ENCODE data around the gene IPO9.

IPO9 gene

DNA sequence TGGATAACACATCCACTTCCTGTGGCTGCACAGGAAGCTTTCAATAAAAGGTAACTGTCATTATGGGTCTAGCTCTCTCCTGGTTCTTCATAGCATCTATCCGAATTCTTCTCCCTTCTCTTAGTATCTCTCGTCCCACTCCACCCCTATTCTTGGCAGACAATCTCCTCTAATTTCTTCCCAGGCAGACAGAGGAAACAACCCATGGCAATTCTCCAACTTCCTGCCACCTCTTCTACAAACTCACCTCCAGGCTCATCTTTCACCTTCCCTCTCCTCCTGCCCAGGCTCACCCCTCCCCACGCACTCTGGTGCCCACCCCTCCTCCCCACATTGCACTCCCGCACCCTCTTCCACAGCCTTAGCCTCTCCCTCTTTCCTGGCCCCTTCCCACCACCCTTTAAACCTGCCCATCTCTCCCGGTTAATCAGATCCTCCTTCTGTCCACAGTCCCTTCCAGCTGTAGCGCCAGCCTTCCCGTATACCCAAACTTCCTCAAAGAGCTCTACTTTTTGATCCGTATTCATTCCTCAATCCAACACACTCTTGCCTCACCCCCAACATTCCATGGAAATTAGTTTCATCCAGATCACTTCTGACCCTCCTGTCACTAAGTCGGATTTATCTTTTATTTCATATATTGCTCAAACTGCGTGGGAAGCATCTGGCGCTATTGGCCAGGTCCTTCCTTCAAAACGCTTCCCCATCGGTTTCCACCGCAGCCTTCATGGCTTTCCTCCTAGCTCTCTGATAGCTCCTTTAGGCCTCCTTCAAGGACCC lies 85.7 kb downstream of the IPO9 start:
- TF ChIP-seq TAF1 (IDR thresholded peaks at IDR 0.05; ENCODE audit: borderline replicate concordance, insufficient read depth, low read length): no peak
- TF ChIP-seq, protein P1, sequence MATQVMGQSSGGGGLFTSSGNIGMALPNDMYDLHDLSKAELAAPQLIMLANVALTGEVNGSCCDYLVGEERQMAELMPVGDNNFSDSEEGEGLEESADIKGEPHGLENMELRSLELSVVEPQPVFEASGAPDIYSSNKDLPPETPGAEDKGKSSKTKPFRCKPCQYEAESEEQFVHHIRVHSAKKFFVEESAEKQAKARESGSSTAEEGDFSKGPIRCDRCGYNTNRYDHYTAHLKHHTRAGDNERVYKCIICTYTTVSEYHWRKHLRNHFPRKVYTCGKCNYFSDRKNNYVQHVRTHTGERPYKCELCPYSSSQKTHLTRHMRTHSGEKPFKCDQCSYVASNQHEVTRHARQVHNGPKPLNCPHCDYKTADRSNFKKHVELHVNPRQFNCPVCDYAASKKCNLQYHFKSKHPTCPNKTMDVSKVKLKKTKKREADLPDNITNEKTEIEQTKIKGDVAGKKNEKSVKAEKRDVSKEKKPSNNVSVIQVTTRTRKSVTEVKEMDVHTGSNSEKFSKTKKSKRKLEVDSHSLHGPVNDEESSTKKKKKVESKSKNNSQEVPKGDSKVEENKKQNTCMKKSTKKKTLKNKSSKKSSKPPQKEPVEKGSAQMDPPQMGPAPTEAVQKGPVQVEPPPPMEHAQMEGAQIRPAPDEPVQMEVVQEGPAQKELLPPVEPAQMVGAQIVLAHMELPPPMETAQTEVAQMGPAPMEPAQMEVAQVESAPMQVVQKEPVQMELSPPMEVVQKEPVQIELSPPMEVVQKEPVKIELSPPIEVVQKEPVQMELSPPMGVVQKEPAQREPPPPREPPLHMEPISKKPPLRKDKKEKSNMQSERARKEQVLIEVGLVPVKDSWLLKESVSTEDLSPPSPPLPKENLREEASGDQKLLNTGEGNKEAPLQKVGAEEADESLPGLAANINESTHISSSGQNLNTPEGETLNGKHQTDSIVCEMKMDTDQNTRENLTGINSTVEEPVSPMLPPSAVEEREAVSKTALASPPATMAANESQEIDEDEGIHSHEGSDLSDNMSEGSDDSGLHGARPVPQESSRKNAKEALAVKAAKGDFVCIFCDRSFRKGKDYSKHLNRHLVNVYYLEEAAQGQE (IDR thresholded peaks at IDR 0.05; ENCODE audit: insufficient read depth in 1 of 2, low read depth in 2 of 2, low read length in 2 of 2): no peak
- TF ChIP-seq FOXP2 (optimal IDR thresholded peaks at IDR 0.05; ENCODE audit: borderline replicate concordance, extremely low read depth, extremely low read length, insufficient read depth): no peak
- TF ChIP-seq SIN3A (IDR thresholded peaks at IDR 0.05; ENCODE audit: borderline replicate concordance, insufficient read depth, low read length): no peak
- TF ChIP-seq POLR2AphosphoS5 (IDR thresholded peaks at IDR 0.05; ENCODE audit: low read depth, low read length): no peak

GRCh38 chr1:201916649-201917249 lies 87.8 kb downstream of the IPO9 start:
- peak; percentile 96 for TF ChIP-seq FOXP2 (optimal IDR thresholded peaks at IDR 0.05; ENCODE audit: borderline replicate concordance, extremely low read depth, extremely low read length, insufficient read depth)
- no peak for TF ChIP-seq SIN3A (IDR thresholded peaks at IDR 0.05; ENCODE audit: borderline replicate concordance, insufficient read depth, low read length)
- TF ChIP-seq POLR2AphosphoS5 (IDR thresholded peaks at IDR 0.05; ENCODE audit: low read depth, low read length): peak; percentile 37; the same call in 1 of the 2 replicates
- TF ChIP-seq TAF1 (IDR thresholded peaks at IDR 0.05; ENCODE audit: borderline replicate concordance, insufficient read depth, low read length): peak; percentile 45; the same call in 1 of the 2 replicates
- TF ChIP-seq, protein P1 (IDR thresholded peaks at IDR 0.05; ENCODE audit: insufficient read depth in 1 of 2, low read depth in 2 of 2, low read length in 2 of 2): peak; percentile 41 to 67; a peak in 2 of 4 replicates

DNA sequence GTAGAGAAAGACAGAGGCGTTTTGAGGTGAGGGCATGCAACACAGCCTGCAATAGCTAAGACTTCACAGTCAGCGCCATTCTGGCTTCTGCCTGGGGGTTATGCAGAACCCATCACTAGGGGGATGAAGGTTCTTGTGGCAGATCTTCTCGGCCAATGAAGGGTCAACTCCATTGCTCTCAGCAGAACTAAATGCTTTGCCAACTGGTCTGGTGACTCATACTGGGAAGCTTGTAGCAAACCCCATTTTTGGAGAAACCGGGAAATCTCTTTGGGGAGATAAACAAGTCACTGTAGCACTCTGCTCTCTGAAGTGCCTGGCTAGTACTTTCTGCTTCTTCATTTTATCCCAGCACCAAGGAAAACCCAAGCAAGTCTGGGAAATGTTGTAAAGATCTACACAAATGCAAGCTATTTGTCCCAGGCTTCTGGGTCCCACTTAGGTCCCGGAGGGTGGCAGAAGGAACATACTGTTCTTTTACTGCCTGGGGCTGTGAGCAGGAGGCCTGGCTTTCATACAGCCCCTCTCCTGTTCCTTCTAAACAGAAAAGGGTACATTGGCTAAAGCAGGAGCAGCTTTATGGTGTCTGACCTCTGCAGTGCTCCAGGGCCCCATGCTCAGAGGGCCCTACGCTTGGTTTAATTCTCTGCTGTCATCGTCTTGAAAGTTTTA lies 88.5 kb downstream of the IPO9 start:
- no peak for TF ChIP-seq TAF1 (IDR thresholded peaks at IDR 0.05; ENCODE audit: borderline replicate concordance, insufficient read depth, low read length)
- TF ChIP-seq SIN3A (IDR thresholded peaks at IDR 0.05; ENCODE audit: borderline replicate concordance, insufficient read depth, low read length): no peak
- TF ChIP-seq POLR2AphosphoS5 (IDR thresholded peaks at IDR 0.05; ENCODE audit: low read depth, low read length): no peak
- TF ChIP-seq, protein P1 (IDR thresholded peaks at IDR 0.05; ENCODE audit: insufficient read depth in 1 of 2, low read depth in 2 of 2, low read length in 2 of 2): no peak

DNA sequence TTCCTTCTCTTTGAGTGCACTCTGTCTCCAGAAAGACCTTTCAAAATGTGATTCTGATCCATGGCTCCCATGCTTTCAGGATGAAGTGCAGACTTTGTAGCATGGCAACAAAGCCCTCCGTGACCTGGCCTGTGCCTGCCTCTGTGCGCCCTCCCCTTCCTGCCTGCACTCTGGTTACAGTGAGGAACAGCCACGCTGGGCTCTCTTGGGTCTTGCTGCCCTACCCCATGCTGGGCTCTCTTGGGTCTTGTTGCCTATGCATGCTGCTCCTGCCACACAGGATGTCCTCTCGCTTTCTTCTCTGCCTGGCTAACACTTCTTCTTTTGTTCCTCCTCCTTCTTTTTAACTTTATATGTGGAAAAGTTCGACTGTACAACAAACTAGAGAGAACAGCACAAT lies 89.4 kb downstream of the IPO9 start:
- TF ChIP-seq FOXP2 (optimal IDR thresholded peaks at IDR 0.05; ENCODE audit: borderline replicate concordance, extremely low read depth, extremely low read length, insufficient read depth): no peak

DNA sequence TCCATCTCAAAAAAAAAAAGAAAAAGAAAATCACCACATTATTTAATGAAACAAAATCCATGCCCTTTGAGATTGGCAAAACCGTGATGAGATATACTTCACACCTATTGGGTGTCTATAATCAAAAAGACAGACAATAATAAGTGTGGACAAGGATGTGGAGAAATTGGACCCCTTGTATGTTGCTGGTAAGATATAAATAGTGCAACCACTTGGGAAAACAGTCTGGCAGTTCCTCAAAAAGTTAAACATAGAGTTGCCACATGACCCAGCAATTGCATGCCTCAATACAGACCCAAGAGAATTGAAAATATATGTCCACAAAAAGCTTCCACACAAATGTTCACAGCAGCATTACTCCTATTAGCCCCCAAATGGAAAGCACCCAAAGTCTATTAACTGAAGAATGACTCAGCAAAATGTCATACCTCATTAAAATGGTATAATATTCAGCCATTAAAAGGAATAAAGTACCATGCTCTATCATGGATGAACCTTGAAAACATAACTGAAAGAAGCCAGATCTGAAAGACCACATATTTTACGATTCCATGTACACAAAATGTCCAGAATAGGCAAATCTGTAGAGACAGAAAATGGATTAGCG lies 93.1 kb downstream of the IPO9 start:
- TF ChIP-seq, protein P1 (IDR thresholded peaks at IDR 0.05; ENCODE audit: insufficient read depth in 1 of 2, low read depth in 2 of 2, low read length in 2 of 2): no peak
- TF ChIP-seq FOXP2 (optimal IDR thresholded peaks at IDR 0.05; ENCODE audit: borderline replicate concordance, extremely low read depth, extremely low read length, insufficient read depth): no peak
- TF ChIP-seq TAF1 (IDR thresholded peaks at IDR 0.05; ENCODE audit: borderline replicate concordance, insufficient read depth, low read length): no peak
- TF ChIP-seq POLR2AphosphoS5 (IDR thresholded peaks at IDR 0.05; ENCODE audit: low read depth, low read length): no peak
